CD4-positive, alpha-beta T cell treated with Interleukin-4 for 4 hours (primary cell): ENCODE measurements around the gene CUEDC1.
"Not testable (repeated sequence)": the region's sequence is repeated elsewhere in the genome, so short reads cannot be mapped to it uniquely, and the experiment has no call there.

Experiments
- DNase-seq: peaks from one replicate; pipeline ENCODE4 v3.0.0-alpha.2; 2020

Gene CUEDC1

GRCh38 chr17:57984936-57985674 lies 29.9 kb upstream of the CUEDC1 start:
- no peak for DNase-seq

GRCh38 chr17:57984261-57984890 lies 29.2 kb upstream of the CUEDC1 start:
- peak; percentile 5 for DNase-seq

GRCh38 chr17:57983446-57983845 lies 28.2 kb upstream of the CUEDC1 start:
- no peak for DNase-seq

- DNase-seq = peak; percentile 51
Observed at GRCh38 chr17:57982452-57983170, 27.4 kb upstream of the CUEDC1 start.

- no peak for DNase-seq
Observed at GRCh38 chr17:57980522-57980921, 25.3 kb upstream of the CUEDC1 start.

GRCh38 chr17:57979076-57979475 lies 23.9 kb upstream of the CUEDC1 start:
- no peak for DNase-seq

GRCh38 chr17:57976594-57976993 lies 21.4 kb upstream of the CUEDC1 start:
- DNase-seq = no peak

- DNase-seq = no peak
Observed at GRCh38 chr17:57975044-57975443, 19.8 kb upstream of the CUEDC1 start.

GRCh38 chr17:57974053-57974824 lies 19.0 kb upstream of the CUEDC1 start:
- DNase-seq = not testable (repeated sequence)

- no peak for DNase-seq
Observed at GRCh38 chr17:57972151-57972550, 16.9 kb upstream of the CUEDC1 start.

- no peak for DNase-seq
Observed at GRCh38 chr17:57971572-57971971, 16.4 kb upstream of the CUEDC1 start.

- no peak for DNase-seq
Observed at GRCh38 chr17:57970710-57971109, 15.5 kb upstream of the CUEDC1 start.

- no peak for DNase-seq
Observed at GRCh38 chr17:57968456-57968855, 13.2 kb upstream of the CUEDC1 start.

- DNase-seq = no peak
Observed at GRCh38 chr17:57966875-57967274, 11.7 kb upstream of the CUEDC1 start.

GRCh38 chr17:57966246-57966645 lies 11.0 kb upstream of the CUEDC1 start:
- DNase-seq = no peak

GRCh38 chr17:57965521-57966160 lies 10.4 kb upstream of the CUEDC1 start:
- no peak for DNase-seq

GRCh38 chr17:57963149-57963511 lies 7.9 kb upstream of the CUEDC1 start:
- DNase-seq = no peak

- no peak for DNase-seq
Observed at GRCh38 chr17:57962279-57963148, 7.3 kb upstream of the CUEDC1 start.

GRCh38 chr17:57959929-57960328 lies 4.7 kb upstream of the CUEDC1 start:
- no peak for DNase-seq

GRCh38 chr17:57958391-57958790 lies 3.2 kb upstream of the CUEDC1 start:
- DNase-seq = not testable (repeated sequence)

- no peak for DNase-seq
Observed at GRCh38 chr17:57957886-57958285, 2.7 kb upstream of the CUEDC1 start.
